GM12891 (cell line): Measurements from ENCODE around the gene SH3BP5L.

ENCODE experiments used
- POLR2A ChIP-seq: IDR thresholded peaks from 2 replicates; pipeline ENCODE4 v1.6.1; 2011; ENCODE audit warnings: low read depth, low read length, control low read depth
- POLR2AphosphoS5 ChIP-seq: IDR thresholded peaks from 2 replicates; pipeline ENCODE4 v1.6.1; 2011; ENCODE audit warnings: low read depth, low read length, control low read depth
- POU2F2 ChIP-seq: IDR thresholded peaks from 2 replicates; pipeline ENCODE4 v1.6.1; 2011; ENCODE audit warnings: low read depth, mild to moderate bottlenecking, control low read depth, low read length, moderate library complexity
- TAF1 ChIP-seq: IDR thresholded peaks from 2 replicates; pipeline ENCODE4 v1.6.1; 2011; ENCODE audit warnings: low read depth, low read length, control low read depth

DNA sequence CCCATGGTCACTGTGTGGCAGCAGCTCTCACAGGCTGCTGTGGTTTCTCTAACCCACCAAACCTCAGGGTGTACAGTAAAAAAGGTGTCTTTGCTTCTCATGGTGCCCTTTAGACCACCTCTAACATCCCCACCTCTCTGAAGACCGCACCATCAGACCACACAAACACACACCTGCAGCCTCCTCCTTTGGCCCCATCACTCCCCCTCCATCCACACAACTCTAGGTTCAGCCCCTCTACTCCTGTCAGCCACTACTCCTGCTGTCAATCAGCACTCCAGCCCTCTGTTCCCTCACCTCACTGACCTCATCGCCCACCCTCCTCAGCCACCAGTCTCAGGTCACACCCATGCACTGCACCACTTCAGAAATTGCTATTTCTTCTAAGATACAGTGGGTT, 25.7 kb upstream of the SH3BP5L start:
- no peak for TF ChIP-seq POLR2A
- no peak; the same call in 1 of the 2 replicates for TF ChIP-seq POLR2AphosphoS5
- no peak for TF ChIP-seq POU2F2
- no peak for TF ChIP-seq TAF1
